ENCODE data around the gene HBEGF.
"Not testable (repeated sequence)": the region's sequence is repeated elsewhere in the genome, so short reads cannot be mapped to it uniquely, and the experiment has no call there.

HBEGF gene

GRCh38 chr5:140360681-140361479 is 14.5 kb upstream of the HBEGF start:
- no peak for DNase-seq

- DNase-seq, result no peak
Observed at GRCh38 chr5:140360101-140360500, 13.7 kb upstream of the HBEGF start, which contains the start of gene SLC4A9. TSS of gene SLC4A9 (plus strand) at chr5:140360194. CDS start at chr5:140360237, 43 bp downstream.

GRCh38 chr5:140358738-140359310 is 12.4 kb upstream of the HBEGF start:
- peak in 1 of 2 experiments; percentile 6 for DNase-seq

GRCh38 chr5:140357726-140358093 is 11.3 kb upstream of the HBEGF start:
- peak; percentile 73 to 83 for DNase-seq

GRCh38 chr5:140356853-140357725 is 10.7 kb upstream of the HBEGF start:
- no peak for DNase-seq

- no peak for DNase-seq
Observed at GRCh38 chr5:140355546-140355945, 9.1 kb upstream of the HBEGF start.

GRCh38 chr5:140351609-140352334 is 5.4 kb upstream of the HBEGF start:
- peak; percentile 53 to 56 for DNase-seq

- no peak for DNase-seq
Observed at GRCh38 chr5:140349244-140349643, 2.8 kb upstream of the HBEGF start.

GRCh38 chr5:140348104-140348503 is 1.7 kb upstream of the HBEGF start:
- DNase-seq, result no peak

- no peak for DNase-seq
Observed at GRCh38 chr5:140347360-140347759, 957 bp upstream of the HBEGF start.

GRCh38 chr5:140345919-140346347 is 470 bp downstream of the HBEGF start:
- peak in 1 of 2 experiments; percentile 47 for DNase-seq

GRCh38 chr5:140344683-140345423 is 1.6 kb downstream of the HBEGF start:
- no peak for DNase-seq

GRCh38 chr5:140343849-140344248 is 2.6 kb downstream of the HBEGF start:
- not testable (repeated sequence) for DNase-seq

- no peak for DNase-seq
Observed at GRCh38 chr5:140342896-140343295, 3.5 kb downstream of the HBEGF start.

GRCh38 chr5:140342287-140342686 is 4.1 kb downstream of the HBEGF start:
- DNase-seq, result no peak

GRCh38 chr5:140341591-140341990 is 4.8 kb downstream of the HBEGF start:
- no peak for DNase-seq

- DNase-seq, result no peak
Observed at GRCh38 chr5:140340605-140341121, 5.7 kb downstream of the HBEGF start.

GRCh38 chr5:140339636-140340035 is 6.8 kb downstream of the HBEGF start:
- DNase-seq, result no peak

GRCh38 chr5:140338908-140339307 is 7.5 kb downstream of the HBEGF start:
- no peak for DNase-seq

- no peak for DNase-seq
Observed at GRCh38 chr5:140338336-140338735, 8.1 kb downstream of the HBEGF start.

GRCh38 chr5:140337880-140338279 is 8.5 kb downstream of the HBEGF start:
- no peak for DNase-seq

GRCh38 chr5:140336388-140336787 is 10.0 kb downstream of the HBEGF start:
- no peak for DNase-seq

Data from NCI-H2081 (cell line).